Gastrocnemius medialis (tissue), 4 donors: ENCODE results near the gene IFRD2. TPM values are rescaled to one million over a fixed set of nuclear protein-coding genes. Genes with fewer than 3 reads are reported as not detected.
A peak's percentile ranks its signal among the peaks of the same experiment; 100 is the strongest.

Source experiments
- ATAC-seq, 2 donors: fragments of 150-250 bp; one replicate each; pipeline ENCODE4 v1.9.1; 2016
- DNase-seq, 2 donors: peaks; one replicate each; pipeline ENCODE4 v3.0.0-alpha.2; 2019
- H3K27ac ChIP-seq, 4 donors: fragments of 200-600 bp; sonication (generic); 1 replicate in 1 of 4; 2 replicates in 3 of 4; pipeline ENCODE4 v1.5.1; 2016 to 2018; ENCODE audit warnings: mild to moderate bottlenecking in 2 of 4, moderate library complexity in 1 of 4
- H3K27me3 ChIP-seq, 3 donors: fragments of 200-600 bp; sonication (generic) in 2 of 3; 1 replicate in 1 of 3; 2 replicates in 2 of 3; pipeline versions ENCODE4 v1.5.1 to v1.6.0; 2016 to 2019; ENCODE audit warnings: mild to moderate bottlenecking in 1 of 3, moderate library complexity in 1 of 3
- H3K36me3 ChIP-seq, 2 donors: fragments of 200-600 bp; sonication (generic) in 1 of 2; one replicate each; pipeline ENCODE4 v1.5.1; 2017 to 2018
- H3K4me1 ChIP-seq, 2 donors: fragments of 200-600 bp; sonication (generic) in 1 of 2; one replicate each; pipeline ENCODE4 v1.5.1; 2016 to 2017; ENCODE audit warnings: mild to moderate bottlenecking in 2 of 2
- H3K4me3 ChIP-seq, 4 donors: fragments of 200-600 bp; sonication (generic) in 3 of 4; 1 replicate in 1 of 4; 2 replicates in 3 of 4; pipeline ENCODE4 v1.5.1; 2016 to 2019; ENCODE audit warnings: mild to moderate bottlenecking in 2 of 4
- H3K9me3 ChIP-seq, 3 donors: fragments of 200-600 bp; sonication (generic) in 2 of 3; 1 replicate in 1 of 3; 2 replicates in 2 of 3; pipeline ENCODE4 v1.5.1; 2016 to 2019
- POLR2A ChIP-seq, 2 donors: fragments of 450-650 bp; IDR thresholded peaks; one replicate each; pipeline ENCODE4 v1.6.1; 2017; ENCODE audit warnings: antibody characterized with exemption in 2 of 2, mild to moderate bottlenecking in 2 of 2, moderate library complexity in 2 of 2
- in situ Hi-C, 4 donors: fragments of 200-750 bp; cut with MboI; loops; one replicate each; pipeline versions ENCODE4 v1.15.0 to v1.8.0; 2017; ENCODE audit warnings: low sequenced_read_pairs in 4 of 4
- intact Hi-C: fragments of 100-400 bp; cut with DNase I; formaldehyde crosslinking; loops from one replicate; pipeline ENCODE4 v1.15.1; 2023; ENCODE audit warnings: low total_unique reads
- total RNA-seq, 4 donors: library from RNA; depleted of rRNA; stranded (reverse); fragments of >200 nt; gene quantifications; one replicate each; pipeline versions ENCODE4 v1.1.0 to v1.2.3, GENCODE V29; 2016
- TF ChIP-seq, protein P1 (sequence below), 5 experiments: fragments of 450-650 bp in 3 of 5; fragments of 200-600 bp in 2 of 5; sonication (generic) in 2 of 5; IDR thresholded peaks in 4 of 5; conservative IDR thresholded peaks in 1 of 5; 1 replicate in 4 of 5; 2 replicates in 1 of 5; pipeline ENCODE4 v1.5.1; 2016 to 2019; ENCODE audit warnings: antibody characterized with exemption in 5 of 5, mild to moderate bottlenecking in 3 of 5, moderate library complexity in 3 of 5

The IFRD2 gene
- total RNA-seq, 4 donors from 2014 or later = 111 to 145 (median 127) TPM

DNA sequence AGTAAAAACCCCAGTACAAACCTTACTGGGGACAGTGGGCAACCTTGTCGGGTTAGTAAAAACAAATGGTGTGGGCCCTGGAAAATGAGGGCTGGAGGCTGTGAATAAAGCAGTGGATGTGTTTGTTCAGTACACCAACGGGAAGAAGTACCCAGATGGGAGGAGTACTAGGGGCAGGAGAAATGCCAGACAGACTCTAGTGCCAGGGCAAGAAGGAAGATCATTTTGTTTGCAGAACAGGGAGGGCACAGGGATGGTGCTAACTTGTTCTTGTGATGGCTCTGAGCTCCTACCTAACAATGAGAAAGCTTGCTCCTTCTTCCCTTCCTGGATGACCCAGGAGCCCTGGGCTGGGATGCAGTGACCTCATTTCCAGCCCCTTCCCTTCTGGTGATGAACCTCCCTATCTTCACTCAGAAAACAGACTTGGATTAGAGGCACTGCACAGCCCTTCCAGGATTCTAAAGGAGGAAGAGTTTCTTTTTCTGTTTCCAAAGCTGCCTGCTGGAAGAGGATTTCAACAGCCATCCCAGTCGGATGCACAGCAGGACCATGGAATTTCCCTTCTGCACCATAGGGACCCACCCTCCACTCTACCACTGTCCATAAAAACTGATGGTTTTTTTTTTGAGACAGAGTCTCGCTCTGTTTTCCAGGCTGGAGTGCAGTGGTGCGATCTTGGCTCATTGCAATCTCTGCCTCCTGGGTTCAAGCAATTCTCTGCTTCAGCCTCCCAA is 42.3 kb upstream of the IFRD2 start:
- intact Hi-C loops (no loop called here), in situ Hi-C loops (no loop called here)
- ATAC-seq = no peak
- Histone ChIP-seq H3K27ac (peak overlapping the region; percentile 89 to 98 (median 97)), H3K27me3 (no peaks in the 10 kb centered on the region), H3K4me3 (peak overlapping the region in 3 of 4 donors; percentile 10 to 83 (median 75)), H3K9me3 (no peaks in the 10 kb centered on the region), H3K36me3 (peaks cover 0 to 28% of the 10 kb centered on the region in 2 donors), H3K4me1 (peaks cover 38 to 47% of the 10 kb centered on the region in 2 donors)
- no peak for TF ChIP-seq POLR2A (IDR thresholded peaks at IDR 0.05)
- TF ChIP-seq, protein P1, sequence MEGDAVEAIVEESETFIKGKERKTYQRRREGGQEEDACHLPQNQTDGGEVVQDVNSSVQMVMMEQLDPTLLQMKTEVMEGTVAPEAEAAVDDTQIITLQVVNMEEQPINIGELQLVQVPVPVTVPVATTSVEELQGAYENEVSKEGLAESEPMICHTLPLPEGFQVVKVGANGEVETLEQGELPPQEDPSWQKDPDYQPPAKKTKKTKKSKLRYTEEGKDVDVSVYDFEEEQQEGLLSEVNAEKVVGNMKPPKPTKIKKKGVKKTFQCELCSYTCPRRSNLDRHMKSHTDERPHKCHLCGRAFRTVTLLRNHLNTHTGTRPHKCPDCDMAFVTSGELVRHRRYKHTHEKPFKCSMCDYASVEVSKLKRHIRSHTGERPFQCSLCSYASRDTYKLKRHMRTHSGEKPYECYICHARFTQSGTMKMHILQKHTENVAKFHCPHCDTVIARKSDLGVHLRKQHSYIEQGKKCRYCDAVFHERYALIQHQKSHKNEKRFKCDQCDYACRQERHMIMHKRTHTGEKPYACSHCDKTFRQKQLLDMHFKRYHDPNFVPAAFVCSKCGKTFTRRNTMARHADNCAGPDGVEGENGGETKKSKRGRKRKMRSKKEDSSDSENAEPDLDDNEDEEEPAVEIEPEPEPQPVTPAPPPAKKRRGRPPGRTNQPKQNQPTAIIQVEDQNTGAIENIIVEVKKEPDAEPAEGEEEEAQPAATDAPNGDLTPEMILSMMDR (IDR thresholded peaks at IDR 0.05 in 4 of 5, conservative IDR thresholded peaks at IDR 0.05 in 1 of 5) = no peak
- no peak for DNase-seq

DNA sequence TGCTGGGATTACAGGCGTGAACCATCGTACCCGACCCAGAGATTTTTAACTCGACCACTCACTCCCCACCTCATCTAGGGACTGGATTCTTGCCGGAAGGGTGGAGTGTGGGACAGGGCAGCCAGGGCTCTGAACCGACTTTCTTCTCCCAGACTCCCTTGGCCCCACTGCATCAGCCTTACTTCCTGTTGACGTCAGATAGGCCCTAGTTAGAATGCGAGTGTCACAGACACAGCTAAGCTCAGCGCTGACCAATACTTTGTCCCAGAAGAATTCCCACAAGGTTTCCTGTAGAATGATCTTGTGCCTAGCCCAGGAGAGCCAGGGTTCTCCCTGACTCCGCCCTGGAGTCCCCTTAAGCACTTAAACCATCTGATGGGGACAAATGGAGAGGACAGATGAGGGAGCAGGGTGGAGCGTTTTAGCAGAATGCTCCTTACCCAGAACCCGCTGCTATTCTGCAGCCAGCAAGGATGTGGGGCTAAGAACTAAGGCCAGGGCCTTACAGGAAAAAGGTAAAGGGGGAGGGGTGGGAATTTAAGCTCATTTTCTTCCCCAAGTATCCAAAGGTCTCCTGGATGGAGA is 41.6 kb upstream of the IFRD2 start:
- H3K4me3 ChIP-seq = peak overlapping the region in 3 of 4 donors; percentile 16 to 75 (median 18)
- in situ Hi-C loops (no loop called here), intact Hi-C loops (no loop called here)
- no peaks in the 10 kb centered on the region for H3K27me3 ChIP-seq
- H3K27ac ChIP-seq = peak overlapping the region; percentile 89 to 98 (median 97)
- DNase-seq = peak; percentile 50 to 60
- TF ChIP-seq, protein P1 (IDR thresholded peaks at IDR 0.05 in 4 of 5, conservative IDR thresholded peaks at IDR 0.05 in 1 of 5) = no peak
- peak; percentile 36 to 70 for TF ChIP-seq POLR2A (IDR thresholded peaks at IDR 0.05)
- H3K4me1 ChIP-seq = peaks cover 36 to 45% of the 10 kb centered on the region in 2 donors
- ATAC-seq = peak; percentile 4 to 19
- no peaks in the 10 kb centered on the region for H3K9me3 ChIP-seq
- peaks cover 0 to 33% of the 10 kb centered on the region in 2 donors for H3K36me3 ChIP-seq

DNA sequence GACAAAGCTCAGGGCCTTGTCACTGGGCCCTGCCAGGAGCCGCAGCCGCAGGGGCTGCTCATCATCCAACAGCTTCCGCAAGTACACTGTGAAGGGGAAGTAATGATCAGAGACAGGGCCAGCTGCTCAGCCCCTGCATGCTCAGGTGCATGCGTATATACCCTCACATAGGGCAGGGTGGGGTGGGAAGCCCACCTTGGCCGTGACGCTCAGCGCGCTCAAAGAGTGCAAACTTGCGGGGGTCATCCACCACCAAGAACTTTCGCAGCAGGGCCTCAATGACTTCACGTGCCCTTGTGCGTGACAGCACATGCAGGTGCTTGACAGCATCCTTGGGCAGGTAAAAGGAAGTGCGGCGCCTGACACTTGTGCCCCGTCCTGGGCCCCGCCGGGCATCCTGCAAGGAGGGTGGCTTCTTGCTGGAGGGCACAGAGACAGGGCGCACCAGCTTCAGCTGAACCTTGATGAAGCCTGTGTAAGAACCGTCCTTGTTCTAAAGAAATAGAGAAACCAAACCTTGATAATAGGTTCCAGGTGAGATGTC is 39.2 kb upstream of the IFRD2 start:
- TF ChIP-seq, protein P1 (IDR thresholded peaks at IDR 0.05 in 4 of 5, conservative IDR thresholded peaks at IDR 0.05 in 1 of 5) = no peak
- no peak for TF ChIP-seq POLR2A (IDR thresholded peaks at IDR 0.05)
- Histone ChIP-seq H3K9me3 (no peaks in the 10 kb centered on the region), H3K4me1 (peaks cover 49 to 53% of the 10 kb centered on the region in 2 donors), H3K36me3 (peaks cover 0 to 36% of the 10 kb centered on the region in 2 donors), H3K27ac (peak overlapping the region; percentile 89 to 98 (median 97)), H3K4me3 (no peak overlapping the region), H3K27me3 (no peaks in the 10 kb centered on the region)
- in situ Hi-C loops = no loop called here
- intact Hi-C loops = no loop called here
- ATAC-seq (no peak), DNase-seq (no peak)

DNA sequence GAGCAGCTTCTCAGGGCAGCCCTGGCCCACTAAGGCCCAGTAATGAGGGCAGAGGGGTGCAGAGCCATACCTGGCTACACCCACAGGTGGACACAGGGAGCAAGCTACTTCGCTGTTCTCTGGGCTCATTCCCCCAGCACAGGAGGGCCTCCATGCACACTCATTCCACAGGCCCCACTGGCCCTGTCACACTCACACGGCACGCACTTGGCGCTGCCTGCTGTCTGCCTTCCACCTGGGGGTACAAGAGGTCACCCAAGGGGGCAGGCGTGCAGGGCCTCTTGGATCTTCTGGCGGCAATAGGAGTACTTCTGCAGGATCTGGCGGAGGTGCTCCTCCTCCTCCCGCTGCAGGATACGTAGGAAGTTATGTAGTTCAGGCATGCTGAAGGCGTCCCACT is 38.1 kb upstream of the IFRD2 start:
- in situ Hi-C loops = no loop called here
- Histone ChIP-seq H3K4me1 (peaks cover 38 to 42% of the 10 kb centered on the region in 2 donors), H3K36me3 (peaks cover 0 to 47% of the 10 kb centered on the region in 2 donors), H3K27me3 (no peaks in the 10 kb centered on the region), H3K4me3 (no peak overlapping the region), H3K9me3 (no peaks in the 10 kb centered on the region), H3K27ac (peak overlapping the region in 2 of 4 donors; percentile 93 to 97)
- intact Hi-C loops = no loop called here
- no peak for ATAC-seq
- DNase-seq = no peak
- TF ChIP-seq, protein P1 (IDR thresholded peaks at IDR 0.05 in 4 of 5, conservative IDR thresholded peaks at IDR 0.05 in 1 of 5) = no peak
- no peak for TF ChIP-seq POLR2A (IDR thresholded peaks at IDR 0.05)
